Osteoblast (primary cell): ENCODE measurements around the gene SLC1A7. TPM values are rescaled to one million over a fixed set of nuclear protein-coding genes. Genes with fewer than 3 reads are reported as not detected.

Experiments
- DNase-seq: peaks from one replicate; pipeline ENCODE4 v3.0.0; 2011; ENCODE audit warnings: low spot score, mixed read lengths; ENCODE audit not compliant: insufficient read length; ENCODE audit errors: missing footprints
- H2AFZ ChIP-seq: 2 replicates; pipeline ENCODE4 v1.6.0; 2011; ENCODE audit warnings: mild to moderate bottlenecking, low read length
- H3K27ac ChIP-seq: 2 replicates; pipeline ENCODE4 v1.5.1; 2011; ENCODE audit warnings: mild to moderate bottlenecking, low read depth, low read length, moderate library complexity
- H3K27me3 ChIP-seq: 2 replicates; pipeline ENCODE4 v1.6.0; 2012; ENCODE audit warnings: mild to moderate bottlenecking, control low read depth, inconsistent platforms, low read length, moderate library complexity; ENCODE audit not compliant: insufficient read depth
- H3K36me3 ChIP-seq: 2 replicates; pipeline ENCODE4 v1.5.1; 2011; ENCODE audit warnings: mild to moderate bottlenecking, low read length, control low read depth, moderate library complexity; ENCODE audit not compliant: insufficient read depth
- H3K4me1 ChIP-seq: 2 replicates; pipeline ENCODE4 v1.5.1; 2011; ENCODE audit warnings: mild to moderate bottlenecking, low read length, control low read depth, moderate library complexity; ENCODE audit not compliant: insufficient read depth
- H3K4me2 ChIP-seq: 2 replicates; pipeline ENCODE4 v1.6.0; 2011; ENCODE audit warnings: mild to moderate bottlenecking, low read length; ENCODE audit not compliant: insufficient read depth
- H3K4me3 ChIP-seq: fragments of 200-600 bp; sonication (generic); 3 replicates; pipeline ENCODE4 v1.5.1; 2012; ENCODE audit warnings: mild to moderate bottlenecking, low read length, inconsistent platforms; ENCODE audit not compliant: insufficient read depth
- H3K79me2 ChIP-seq: 2 replicates; pipeline ENCODE4 v1.6.0; 2012; ENCODE audit warnings: mild to moderate bottlenecking, low read length, control low read depth, inconsistent platforms; ENCODE audit not compliant: insufficient read depth
- H3K9me3 ChIP-seq: 2 replicates; pipeline ENCODE4 v1.5.1; 2011; ENCODE audit warnings: low read depth, low read length, control low read depth
- H4K20me1 ChIP-seq: 2 replicates; pipeline ENCODE4 v1.6.0; 2012; ENCODE audit warnings: mild to moderate bottlenecking, low read length, control low read depth; ENCODE audit not compliant: insufficient read depth
- small RNA-seq: library from RNA; depleted of rRNA; stranded (forward); fragments of <200 nt; gene quantifications from one replicate; pipeline ENCODE3, GENCODE V24; 2012
- total RNA-seq: library from RNA; depleted of rRNA; stranded (reverse); fragments of >200 nt; gene quantifications from 2 replicates; pipeline ENCODE4 v1.2.3, GENCODE V29; 2012
- TF ChIP-seq, protein P1 (sequence below): IDR thresholded peaks from 2 replicates; pipeline ENCODE4 v1.5.1; 2011; ENCODE audit warnings: mild to moderate bottlenecking, low read depth, low read length, moderate library complexity; ENCODE audit errors: extremely low read depth

SLC1A7 gene
- total RNA-seq, 1 donor = 0.36 TPM

DNA sequence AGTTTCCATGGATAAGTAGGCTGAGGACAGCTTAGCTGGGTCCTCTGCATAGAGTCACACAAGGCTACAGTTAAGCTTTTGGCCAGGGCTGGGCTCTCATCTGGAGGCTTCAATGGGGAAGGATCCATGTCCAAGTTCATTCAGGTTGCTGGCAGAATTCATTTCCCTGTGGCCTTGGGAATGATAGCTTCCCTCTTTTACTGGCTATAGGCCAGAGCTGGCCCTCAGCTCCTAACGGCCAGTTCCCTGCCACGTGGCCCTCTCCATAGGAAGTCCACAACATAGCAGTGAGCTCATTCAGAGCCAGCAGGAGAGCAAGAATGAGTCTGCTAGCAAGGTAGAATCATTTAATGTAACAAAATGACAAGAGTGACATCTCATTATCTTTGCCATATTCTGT, 95.5 kb downstream of the SLC1A7 start:
- H4K20me1 ChIP-seq = no peaks in the 10 kb centered on the region
- no peaks in the 10 kb centered on the region for H3K79me2 ChIP-seq
- peak overlapping the region; percentile 0 for H3K4me2 ChIP-seq
- peak overlapping the region; percentile 12 for H3K27ac ChIP-seq
- peaks cover 15% of the 10 kb centered on the region for H3K36me3 ChIP-seq
- no peaks in the 10 kb centered on the region for H3K9me3 ChIP-seq
- DNase-seq = no peak
- no peaks in the 10 kb centered on the region for H3K27me3 ChIP-seq
- peaks cover 20% of the 10 kb centered on the region for H3K4me1 ChIP-seq
- no peak overlapping the region for H3K4me3 ChIP-seq
- no peak overlapping the region for H2AFZ ChIP-seq
- TF ChIP-seq, protein P1, sequence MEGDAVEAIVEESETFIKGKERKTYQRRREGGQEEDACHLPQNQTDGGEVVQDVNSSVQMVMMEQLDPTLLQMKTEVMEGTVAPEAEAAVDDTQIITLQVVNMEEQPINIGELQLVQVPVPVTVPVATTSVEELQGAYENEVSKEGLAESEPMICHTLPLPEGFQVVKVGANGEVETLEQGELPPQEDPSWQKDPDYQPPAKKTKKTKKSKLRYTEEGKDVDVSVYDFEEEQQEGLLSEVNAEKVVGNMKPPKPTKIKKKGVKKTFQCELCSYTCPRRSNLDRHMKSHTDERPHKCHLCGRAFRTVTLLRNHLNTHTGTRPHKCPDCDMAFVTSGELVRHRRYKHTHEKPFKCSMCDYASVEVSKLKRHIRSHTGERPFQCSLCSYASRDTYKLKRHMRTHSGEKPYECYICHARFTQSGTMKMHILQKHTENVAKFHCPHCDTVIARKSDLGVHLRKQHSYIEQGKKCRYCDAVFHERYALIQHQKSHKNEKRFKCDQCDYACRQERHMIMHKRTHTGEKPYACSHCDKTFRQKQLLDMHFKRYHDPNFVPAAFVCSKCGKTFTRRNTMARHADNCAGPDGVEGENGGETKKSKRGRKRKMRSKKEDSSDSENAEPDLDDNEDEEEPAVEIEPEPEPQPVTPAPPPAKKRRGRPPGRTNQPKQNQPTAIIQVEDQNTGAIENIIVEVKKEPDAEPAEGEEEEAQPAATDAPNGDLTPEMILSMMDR = no peak

DNA sequence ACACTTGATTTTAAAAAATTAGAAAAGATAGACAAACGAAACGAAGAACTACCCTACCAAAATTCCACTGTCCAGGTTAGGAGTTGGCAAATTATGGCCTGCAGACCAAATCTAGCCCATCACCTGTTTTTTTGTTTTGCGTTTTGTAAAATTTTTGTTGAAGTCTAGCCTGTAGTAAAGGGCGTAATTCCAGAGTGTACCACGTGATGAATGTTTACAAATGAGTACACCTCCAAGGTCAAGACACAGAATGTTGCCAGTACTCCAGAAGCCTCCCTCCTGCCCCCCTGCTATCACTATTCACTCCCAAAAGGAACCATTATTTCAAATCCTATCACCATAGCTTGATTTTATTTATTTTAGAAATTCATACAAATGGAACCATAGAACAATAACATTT, 97.5 kb downstream of the SLC1A7 start:
- no peaks in the 10 kb centered on the region for H3K79me2 ChIP-seq
- no peak overlapping the region for H3K4me3 ChIP-seq
- peaks cover 20% of the 10 kb centered on the region for H3K4me1 ChIP-seq
- H3K27me3 ChIP-seq = no peaks in the 10 kb centered on the region
- H3K9me3 ChIP-seq = no peaks in the 10 kb centered on the region
- no peak overlapping the region for H2AFZ ChIP-seq
- no peak overlapping the region for H3K4me2 ChIP-seq
- no peak overlapping the region for H3K27ac ChIP-seq
- TF ChIP-seq, protein P1 = no peak
- no peaks in the 10 kb centered on the region for H4K20me1 ChIP-seq
- peaks cover 8% of the 10 kb centered on the region for H3K36me3 ChIP-seq
- DNase-seq = no peak

DNA sequence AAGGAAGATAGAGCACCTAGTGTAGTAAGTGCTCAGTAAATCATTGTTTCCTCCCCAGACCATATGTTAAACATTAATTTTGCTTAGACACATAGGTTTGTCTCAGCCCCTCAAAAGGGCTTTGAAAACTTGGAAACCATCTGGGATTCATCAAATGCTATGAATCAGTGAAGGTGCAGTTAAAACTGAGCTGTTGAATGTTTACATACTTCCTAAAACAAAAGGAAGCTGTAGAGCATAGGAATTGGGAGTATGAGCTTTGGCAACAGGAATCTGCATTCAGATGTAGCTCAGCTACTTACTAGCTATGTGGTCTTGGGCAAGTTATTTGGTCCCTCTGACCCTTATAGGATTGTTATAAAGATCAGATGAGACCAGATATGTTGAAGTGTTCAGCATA, 99.2 kb downstream of the SLC1A7 start:
- Histone ChIP-seq H3K4me3 (no peak overlapping the region), H3K36me3 (peaks cover 15% of the 10 kb centered on the region), H3K27ac (no peak overlapping the region), H2AFZ (no peak overlapping the region), H3K27me3 (no peaks in the 10 kb centered on the region), H3K4me2 (no peak overlapping the region), H3K79me2 (no peaks in the 10 kb centered on the region), H3K9me3 (no peaks in the 10 kb centered on the region), H3K4me1 (peaks cover 20% of the 10 kb centered on the region), H4K20me1 (no peaks in the 10 kb centered on the region)
- DNase-seq = peak; percentile 43
- TF ChIP-seq, protein P1 = no peak

DNA sequence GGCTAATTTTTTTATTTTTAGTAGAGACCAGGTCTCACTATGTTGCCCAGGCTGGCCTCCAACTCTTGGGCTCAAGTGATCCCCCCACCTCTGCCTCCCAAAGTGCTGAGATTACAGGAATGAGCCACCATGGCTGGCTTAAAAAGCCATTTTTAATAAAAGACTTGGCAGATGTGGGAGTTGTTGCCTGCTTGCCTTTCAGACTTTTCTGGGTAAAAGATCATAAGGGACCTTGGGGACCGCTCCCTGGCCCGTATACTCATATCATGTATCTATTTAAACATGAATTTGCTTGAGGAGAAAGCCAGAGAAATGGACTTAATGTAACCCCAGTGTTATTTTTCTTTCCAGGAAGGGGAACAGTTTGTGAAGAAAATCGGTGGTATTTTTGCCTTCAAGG, 103.9 kb downstream of the SLC1A7 start:
- H3K4me2 ChIP-seq = no peak overlapping the region

More for the DNA sequence above, 103.9 kb downstream of the SLC1A7 start:
- H3K36me3 ChIP-seq = peaks cover 18% of the 10 kb centered on the region
- TF ChIP-seq, protein P1 = no peak
- H3K4me3 ChIP-seq = no peak overlapping the region
- H3K27me3 ChIP-seq = no peaks in the 10 kb centered on the region
- peaks cover 5% of the 10 kb centered on the region for H3K4me1 ChIP-seq
- no peaks in the 10 kb centered on the region for H3K9me3 ChIP-seq
- DNase-seq = no peak
- H3K79me2 ChIP-seq = no peaks in the 10 kb centered on the region
- no peak overlapping the region for H2AFZ ChIP-seq
- H3K27ac ChIP-seq = no peak overlapping the region
- H4K20me1 ChIP-seq = peaks cover 3% of the 10 kb centered on the region

Small RNA genes lying within 50 kb of the gene (small RNA-seq; reads per million reads assigned to genes)
- not detected for gene HIGD1AP11

Other genes starting within 250 kb of the SLC1A7 start
- gene ECHDC2, start 220.9 kb downstream of the SLC1A7 start, total RNA-seq = 48.5 and 50.4 TPM in 2 replicates
- 171 and 182 TPM in 2 replicates for gene SCP2, start 215.4 kb downstream of the SLC1A7 start, total RNA-seq
- 43.3 and 52.8 TPM in 2 replicates for gene PODN, start 80.4 kb downstream of the SLC1A7 start, total RNA-seq
- 20.6 and 24.2 TPM in 2 replicates for gene CPT2, start 54.2 kb upstream of the SLC1A7 start, total RNA-seq
- gene CZIB, start 78.0 kb upstream of the SLC1A7 start, total RNA-seq = 63.7 and 65.4 TPM in 2 replicates
- 15.6 and 22.8 TPM in 2 replicates for gene MAGOH, start 95.9 kb upstream of the SLC1A7 start, total RNA-seq
- gene LRP8, start 185.4 kb upstream of the SLC1A7 start, total RNA-seq = 8.3 and 11.2 TPM in 2 replicates